SK-N-SH treated with all-trans-retinoic acid at 6 μM for 48 hours (cell line): Measurements from ENCODE around the gene TMEM184A.

Experiments
- CSDC2 ChIP-seq: fragments of 250-450 bp; sonication (Bioruptor Pico); IDR thresholded peaks from 2 replicates; pipeline ENCODE4 v1.5.0; 2020; ENCODE audit warnings: mild to moderate bottlenecking, moderate library complexity
- OSR1 ChIP-seq: fragments of 250-450 bp; sonication (Bioruptor Pico); IDR thresholded peaks from 2 replicates; pipeline ENCODE4 v1.8.0; 2022; ENCODE audit warnings: moderate library complexity, mild to moderate bottlenecking, inconsistent platforms
- ZNF565 ChIP-seq: fragments of 450-650 bp; formaldehyde crosslinking; conservative IDR thresholded peaks from 2 replicates; pipeline ENCODE4 v1.5.0; 2020; ENCODE audit warnings: low read depth, mild to moderate bottlenecking, moderate library complexity
- TF ChIP-seq, protein P1 (sequence below): fragments of 250-450 bp; sonication (Bioruptor Pico); IDR thresholded peaks from 2 replicates; pipeline ENCODE4 v1.5.1; 2020; ENCODE audit warnings: low read depth, mild to moderate bottlenecking, moderate library complexity
- TF ChIP-seq, protein P2 (sequence below): fragments of 250-450 bp; sonication (Bioruptor Pico); IDR thresholded peaks from 2 replicates; pipeline ENCODE4 v1.5.1; 2021; ENCODE audit warnings: mild to moderate bottlenecking, moderate library complexity
- TF ChIP-seq, protein P3 (sequence below): fragments of 250-450 bp; sonication (Bioruptor Pico); IDR thresholded peaks from 2 replicates; pipeline ENCODE4 v1.8.0; 2020; ENCODE audit warnings: mild to moderate bottlenecking, moderate library complexity, borderline replicate concordance

DNA sequence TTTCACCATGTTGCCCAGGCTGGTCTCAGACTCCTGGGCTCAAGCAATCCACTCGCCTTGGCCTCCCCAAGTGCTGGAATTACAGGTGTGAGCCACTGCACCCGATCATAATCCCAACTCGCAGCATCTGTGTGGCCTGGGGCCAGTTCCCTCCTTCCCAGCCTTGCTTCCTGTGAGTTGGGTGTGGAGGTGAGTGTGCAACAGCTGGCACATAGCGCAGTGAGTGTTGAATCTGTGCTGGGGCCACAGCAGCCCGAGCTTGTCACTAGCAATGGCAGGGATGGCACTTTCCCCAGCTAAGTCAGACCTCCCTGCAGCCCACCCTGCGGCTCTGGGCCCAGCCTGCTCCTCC is 12.2 kb downstream of the TMEM184A start:
- TF ChIP-seq ZNF565 (CRISPR knock-in tag) (no peak), CSDC2 (CRISPR knock-in tag) (no peak), OSR1 (CRISPR knock-in tag) (no peak)
- TF ChIP-seq, protein P1, sequence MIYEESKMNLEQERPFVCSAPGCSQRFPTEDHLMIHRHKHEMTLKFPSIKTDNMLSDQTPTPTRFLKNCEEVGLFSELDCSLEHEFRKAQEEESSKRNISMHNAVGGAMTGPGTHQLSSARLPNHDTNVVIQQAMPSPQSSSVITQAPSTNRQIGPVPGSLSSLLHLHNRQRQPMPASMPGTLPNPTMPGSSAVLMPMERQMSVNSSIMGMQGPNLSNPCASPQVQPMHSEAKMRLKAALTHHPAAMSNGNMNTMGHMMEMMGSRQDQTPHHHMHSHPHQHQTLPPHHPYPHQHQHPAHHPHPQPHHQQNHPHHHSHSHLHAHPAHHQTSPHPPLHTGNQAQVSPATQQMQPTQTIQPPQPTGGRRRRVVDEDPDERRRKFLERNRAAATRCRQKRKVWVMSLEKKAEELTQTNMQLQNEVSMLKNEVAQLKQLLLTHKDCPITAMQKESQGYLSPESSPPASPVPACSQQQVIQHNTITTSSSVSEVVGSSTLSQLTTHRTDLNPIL (CRISPR knock-in tag), result no peak
- TF ChIP-seq, protein P2, sequence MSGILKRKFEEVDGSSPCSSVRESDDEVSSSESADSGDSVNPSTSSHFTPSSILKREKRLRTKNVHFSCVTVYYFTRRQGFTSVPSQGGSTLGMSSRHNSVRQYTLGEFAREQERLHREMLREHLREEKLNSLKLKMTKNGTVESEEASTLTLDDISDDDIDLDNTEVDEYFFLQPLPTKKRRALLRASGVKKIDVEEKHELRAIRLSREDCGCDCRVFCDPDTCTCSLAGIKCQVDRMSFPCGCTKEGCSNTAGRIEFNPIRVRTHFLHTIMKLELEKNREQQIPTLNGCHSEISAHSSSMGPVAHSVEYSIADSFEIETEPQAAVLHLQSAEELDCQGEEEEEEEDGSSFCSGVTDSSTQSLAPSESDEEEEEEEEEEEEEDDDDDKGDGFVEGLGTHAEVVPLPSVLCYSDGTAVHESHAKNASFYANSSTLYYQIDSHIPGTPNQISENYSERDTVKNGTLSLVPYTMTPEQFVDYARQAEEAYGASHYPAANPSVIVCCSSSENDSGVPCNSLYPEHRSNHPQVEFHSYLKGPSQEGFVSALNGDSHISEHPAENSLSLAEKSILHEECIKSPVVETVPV (CRISPR knock-in tag), result no peak
- TF ChIP-seq, protein P3, sequence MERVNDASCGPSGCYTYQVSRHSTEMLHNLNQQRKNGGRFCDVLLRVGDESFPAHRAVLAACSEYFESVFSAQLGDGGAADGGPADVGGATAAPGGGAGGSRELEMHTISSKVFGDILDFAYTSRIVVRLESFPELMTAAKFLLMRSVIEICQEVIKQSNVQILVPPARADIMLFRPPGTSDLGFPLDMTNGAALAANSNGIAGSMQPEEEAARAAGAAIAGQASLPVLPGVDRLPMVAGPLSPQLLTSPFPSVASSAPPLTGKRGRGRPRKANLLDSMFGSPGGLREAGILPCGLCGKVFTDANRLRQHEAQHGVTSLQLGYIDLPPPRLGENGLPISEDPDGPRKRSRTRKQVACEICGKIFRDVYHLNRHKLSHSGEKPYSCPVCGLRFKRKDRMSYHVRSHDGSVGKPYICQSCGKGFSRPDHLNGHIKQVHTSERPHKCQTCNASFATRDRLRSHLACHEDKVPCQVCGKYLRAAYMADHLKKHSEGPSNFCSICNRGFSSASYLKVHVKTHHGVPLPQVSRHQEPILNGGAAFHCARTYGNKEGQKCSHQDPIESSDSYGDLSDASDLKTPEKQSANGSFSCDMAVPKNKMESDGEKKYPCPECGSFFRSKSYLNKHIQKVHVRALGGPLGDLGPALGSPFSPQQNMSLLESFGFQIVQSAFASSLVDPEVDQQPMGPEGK, result no peak
